IMR-90 (cell line): ENCODE measurements around the gene HYDIN. TPM values are rescaled to one million over a fixed set of nuclear protein-coding genes. Genes with fewer than 3 reads are reported as not detected.

Experiments
- ATAC-seq: fragments of 200-7000 bp; cut with Tn5 transposase; 2 replicates; pipeline ENCODE4 v1.9.1; 2020; ENCODE audit warnings: low read depth, mild to moderate bottlenecking, moderate library complexity
- BruUV-seq: library from RNA; stranded (reverse); fragments of 400-500 nt; replicated peaks from 2 replicates; lab custom pipeline; 2021; lab: Mats Ljungman, UMichigan
- CTCF ChIA-PET: fragments of 300-600 bp; formaldehyde crosslinking; extraction: SDS; loops from one replicate; lab custom pipeline; 2021; ENCODE audit warnings: antibody characterized with exemption; lab: Yijun Ruan, JAX
- POLR2A ChIA-PET: fragments of 300-600 bp; sonication (Branson Sonifier 250); formaldehyde crosslinking; loops from one replicate; lab custom pipeline; 2022; ENCODE audit warnings: antibody characterized with exemption; ENCODE audit not compliant: unreplicated experiment; lab: Charles Lee
- DNase-seq: peaks from one replicate; pipeline ENCODE4 v3.0.0; 2013
- H2AFZ ChIP-seq: replicated peaks from 2 replicates; pipeline ENCODE3; 2013; ENCODE audit warnings: low read length, mild to moderate bottlenecking; ENCODE audit not compliant: poor library complexity
- H2AK5ac ChIP-seq: 2 replicates; pipeline ENCODE4 v1.6.1; 2013; ENCODE audit warnings: low read depth, low read length, inconsistent platforms
- H2AK9ac ChIP-seq: replicated peaks from 2 replicates; pipeline ENCODE3; 2013; ENCODE audit warnings: mild to moderate bottlenecking, low read depth, low read length, moderate library complexity; ENCODE audit not compliant: poor library complexity
- H2BK120ac ChIP-seq: 2 replicates; pipeline ENCODE4 v1.6.1; 2013; ENCODE audit warnings: low read depth, low read length, inconsistent platforms
- H2BK15ac ChIP-seq: 3 replicates; pipeline ENCODE4 v1.6.1; 2013; ENCODE audit warnings: low read depth, low read length, inconsistent platforms
- H2BK20ac ChIP-seq: 2 replicates; pipeline ENCODE4 v1.6.1; 2013; ENCODE audit warnings: low read depth, mild to moderate bottlenecking, inconsistent platforms, low read length, moderate library complexity
- H2BK5ac ChIP-seq: 2 replicates; pipeline ENCODE4 v1.6.1; 2013; ENCODE audit warnings: mild to moderate bottlenecking, low read depth, low read length, inconsistent platforms; ENCODE audit not compliant: poor library complexity, severe bottlenecking
- H3K14ac ChIP-seq: replicated peaks from 2 replicates; pipeline ENCODE4 v1.6.1; 2013; ENCODE audit warnings: low read depth, low read length, inconsistent platforms
- H3K18ac ChIP-seq: 2 replicates; pipeline ENCODE4 v1.6.1; 2013; ENCODE audit warnings: low read depth, low read length, control low read depth
- H3K23ac ChIP-seq: 2 replicates; pipeline ENCODE4 v1.6.1; 2013; ENCODE audit warnings: low read depth, low read length, inconsistent platforms
- H3K27ac ChIP-seq: 2 replicates; pipeline ENCODE4 v1.5.1; 2013; ENCODE audit warnings: mild to moderate bottlenecking, control low read depth, low read length; ENCODE audit not compliant: insufficient read depth
- H3K27me3 ChIP-seq: 2 replicates; pipeline ENCODE4 v1.6.1; 2013; ENCODE audit warnings: low read length; ENCODE audit not compliant: control insufficient read depth, insufficient read depth
- H3K36me3 ChIP-seq: 2 replicates; pipeline ENCODE4 v1.6.1; 2013; ENCODE audit warnings: low read length, mixed read lengths; ENCODE audit not compliant: control insufficient read depth, insufficient read depth
- H3K4ac ChIP-seq: 2 replicates; pipeline ENCODE4 v1.6.1; 2013; ENCODE audit warnings: low read depth, low read length, inconsistent platforms
- H3K4me1 ChIP-seq: 2 replicates; pipeline ENCODE4 v1.6.1; 2013; ENCODE audit warnings: low read length, mixed read lengths; ENCODE audit not compliant: control insufficient read depth, insufficient read depth
- H3K4me2 ChIP-seq: 2 replicates; pipeline ENCODE4 v1.6.1; 2013; ENCODE audit warnings: low read depth, mild to moderate bottlenecking, control low read depth, low read length, moderate library complexity
- H3K4me3 ChIP-seq: 2 replicates; pipeline ENCODE4 v1.5.1; 2013; ENCODE audit warnings: low read depth, mild to moderate bottlenecking, control low read depth, low read length, moderate library complexity; ENCODE audit not compliant: insufficient read depth
- H3K56ac ChIP-seq: 2 replicates; pipeline ENCODE4 v1.6.1; 2013; ENCODE audit warnings: low read length, inconsistent platforms; ENCODE audit not compliant: insufficient read depth; ENCODE audit errors: extremely low read depth
- H3K79me1 ChIP-seq, 2 experiments: 2 replicates each; pipeline ENCODE4 v1.6.1; 2013; ENCODE audit warnings: low read length in 2 of 2, inconsistent platforms in 1 of 2, low read depth in 1 of 2
- H3K9ac ChIP-seq: 2 replicates; pipeline ENCODE4 v1.6.1; 2013; ENCODE audit warnings: low read depth, low read length, control low read depth
- H3K9me1 ChIP-seq: 2 replicates; pipeline ENCODE4 v1.6.1; 2013; ENCODE audit warnings: low read length, inconsistent platforms; ENCODE audit not compliant: insufficient read depth
- H3K9me3 ChIP-seq: 2 replicates; pipeline ENCODE4 v1.6.1; 2013; ENCODE audit warnings: low read length; ENCODE audit not compliant: control insufficient read depth, insufficient read depth
- H4K20me1 ChIP-seq: 2 replicates; pipeline ENCODE4 v1.6.1; 2013; ENCODE audit warnings: low read length, inconsistent platforms; ENCODE audit not compliant: insufficient read depth
- H4K5ac ChIP-seq: 2 replicates; pipeline ENCODE4 v1.6.1; 2013; ENCODE audit warnings: mild to moderate bottlenecking, low read depth, low read length, control low read depth
- H4K8ac ChIP-seq, 2 experiments: 2 replicates each; pipeline ENCODE4 v1.6.1; 2013; ENCODE audit warnings: low read depth in 2 of 2, low read length in 2 of 2, control low read depth in 1 of 2, inconsistent platforms in 1 of 2
- H4K91ac ChIP-seq: 2 replicates; pipeline ENCODE4 v1.6.1; 2013; ENCODE audit warnings: low read depth, low read length, inconsistent platforms; ENCODE audit not compliant: insufficient read depth
- BHLHE40 ChIP-seq: fragments of 150-350 bp; IDR thresholded peaks from 2 replicates; pipeline ENCODE4 v1.6.1; 2016; ENCODE audit warnings: mild to moderate bottlenecking, low read depth, low read length
- CEBPB ChIP-seq: IDR thresholded peaks from 2 replicates; pipeline ENCODE4 v1.6.1; 2012; ENCODE audit warnings: low read depth, low read length, improper control_type of control experiment
- CHD1 ChIP-seq: IDR thresholded peaks from 2 replicates; pipeline ENCODE4 v1.6.1; 2012; ENCODE audit warnings: low read depth, low read length, improper control_type of control experiment
- CTCF ChIP-seq: conservative IDR thresholded peaks from 2 replicates; pipeline ENCODE4 v1.5.1; 2012; ENCODE audit warnings: mild to moderate bottlenecking, low read depth, low read length, improper control_type of control experiment
- ELK1 ChIP-seq: fragments of 150-350 bp; IDR thresholded peaks from 2 replicates; pipeline ENCODE4 v1.6.1; 2016; ENCODE audit warnings: low read depth, mild to moderate bottlenecking, low read length, moderate library complexity, borderline replicate concordance
- FOS ChIP-seq: fragments of 150-350 bp; IDR thresholded peaks from 2 replicates; pipeline ENCODE4 v1.6.1; 2016; ENCODE audit warnings: low read depth, low read length
- MAFK ChIP-seq: IDR thresholded peaks from 2 replicates; pipeline ENCODE4 v1.6.1; 2012; ENCODE audit warnings: low read depth, low read length, improper control_type of control experiment
- MAZ ChIP-seq: IDR thresholded peaks from 2 replicates; pipeline ENCODE4 v1.6.1; 2012; ENCODE audit warnings: low read depth, mild to moderate bottlenecking, low read length, improper control_type of control experiment, moderate library complexity, borderline replicate concordance
- MXI1 ChIP-seq: IDR thresholded peaks from 2 replicates; pipeline ENCODE4 v1.6.1; 2012; ENCODE audit warnings: low read depth, mild to moderate bottlenecking, low read length, moderate library complexity, borderline replicate concordance
- NFE2L2 ChIP-seq: fragments of 150-350 bp; IDR thresholded peaks from 2 replicates; pipeline ENCODE4 v1.6.1; 2016; ENCODE audit warnings: low read depth, mild to moderate bottlenecking, low read length
- POLR2A ChIP-seq: IDR thresholded peaks from 2 replicates; pipeline ENCODE4 v1.6.1; 2012; ENCODE audit warnings: mild to moderate bottlenecking, low read depth, low read length
- RAD21 ChIP-seq: IDR thresholded peaks from 2 replicates; pipeline ENCODE4 v1.6.1; 2012; ENCODE audit warnings: low read length, improper control_type of control experiment
- RCOR1 ChIP-seq: IDR thresholded peaks from 2 replicates; pipeline ENCODE4 v1.6.1; 2012; ENCODE audit warnings: mild to moderate bottlenecking, low read length, improper control_type of control experiment; ENCODE audit not compliant: insufficient replicate concordance
- RFX5 ChIP-seq: IDR thresholded peaks from 2 replicates; pipeline ENCODE4 v1.8.0; 2012; ENCODE audit warnings: low read depth, mild to moderate bottlenecking, low read length, moderate library complexity
- USF2 ChIP-seq: fragments of 150-350 bp; IDR thresholded peaks from 2 replicates; pipeline ENCODE4 v1.6.1; 2017; ENCODE audit warnings: mild to moderate bottlenecking, antibody characterized with exemption, low read length, low read depth
- WGBS, 2 experiments: methylation state at CpG; one replicate each; pipeline versions ENCODE4 v1.1.5 to v1.1.7; 2013; ENCODE audit warnings: missing lambda C conversion rate in 2 of 2; ENCODE audit not compliant: insufficient read length in 1 of 2; ENCODE audit errors: extremely low coverage in 2 of 2; 5-methylcytosine and 5-hydroxymethylcytosine counted together
- dilution Hi-C: fragments of 300-500 bp; cut with HindIII; formaldehyde crosslinking; loops from one replicate; pipeline ENCODE4 v1.14.3; 2018; ENCODE audit warnings: low sequenced_read_pairs; ENCODE audit not compliant: unreplicated experiment
- in situ Hi-C: fragments of 300-500 bp; cut with MboI; formaldehyde crosslinking; loops from 3 replicates; pipeline ENCODE4 v1.14.3; 2019; ENCODE audit warnings: low sequenced_read_pairs, inconsistent platforms, mixed read lengths
- intact Hi-C: fragments of 100-400 bp; cut with micrococcal nuclease; formaldehyde crosslinking; loops from 2 replicates; pipeline ENCODE4 v1.10.0; 2022
- polyA plus RNA-seq, 3 experiments: library from polyadenylated mRNA; depleted of rRNA; stranded (reverse); fragments of >200 nt; gene quantifications; 2 replicates each; pipeline ENCODE4 v1.2.3, GENCODE V29; 2012; ENCODE audit warnings: low replicate concordance in 1 of 3
- total RNA-seq: library from RNA; depleted of rRNA; stranded (reverse); fragments of >200 nt; gene quantifications from 2 replicates; pipeline ENCODE4 v1.2.3, GENCODE V29; 2012

HYDIN gene
- total and polyA plus RNA-seq, 2 of the 4 experiments (the other 2 are of a cell fraction) = 0.18 to 0.27 TPM

- Histone ChIP-seq H4K5ac (no peak overlapping the region), H3K27ac (peak overlapping the region; percentile 46; the same call in 1 of the 2 replicates), H2BK15ac (no peak overlapping the region), H3K14ac (no peak overlapping the region), H2BK120ac (no peak overlapping the region), H2AK9ac (no peak overlapping the region), H3K79me1 (peaks cover 0 to 15% of the 10 kb centered on the region in 2 experiments; a peak in 2 of 4 replicates), H3K27me3 (no peaks in the 10 kb centered on the region), H2AFZ (no peak overlapping the region), H3K9me3 (peaks cover 2% of the 10 kb centered on the region; the same call in 1 of the 2 replicates), H3K36me3 (peaks cover 29% of the 10 kb centered on the region), H3K56ac (no peak overlapping the region), H2BK20ac (no peak overlapping the region), H3K4me1 (peaks cover 3% of the 10 kb centered on the region; the same call in 1 of the 2 replicates), H3K9ac (no peak overlapping the region), H2BK5ac (no peak overlapping the region), H3K9me1 (peaks cover 10% of the 10 kb centered on the region), H2AK5ac (peak overlapping the region; percentile 61), H3K4me3 (no peak overlapping the region), H4K8ac (no peak overlapping the region), H4K20me1 (peaks cover 9% of the 10 kb centered on the region; the same call in 1 of the 2 replicates), H3K4ac (no peak overlapping the region), H3K18ac (no peak overlapping the region), H4K91ac (no peak overlapping the region), H3K4me2 (no peak overlapping the region), H3K23ac (no peak overlapping the region)
- DNase-seq (no peak), ATAC-seq (no peak)
- no TSS peak for BruUV-seq
- 95% methylated on average over 8 of the region's 9 CpGs; no CpG with 5 or more reads in 1 of the 2 experiments for WGBS, 2 experiments
- intact Hi-C loops (loop anchor here (10.0 kb wide), 2 partner anchors 223 to 577 kb away; partner anchors contain the start of gene CALB2), in situ Hi-C loops (loop anchor here (10.0 to 25.0 kb wide), 3 partner anchors 243 to 710 kb away; partner anchors contain the start of genes CMTR2 and ZNF19), dilution Hi-C loops (no loop called here)
- POLR2A ChIA-PET = no interaction called here
- no peak for TF ChIP-seq MXI1
- TF ChIP-seq NFE2L2 = no peak
- TF ChIP-seq CTCF = no peak
- TF ChIP-seq FOS = no peak
- TF ChIP-seq BHLHE40 = no peak
- TF ChIP-seq MAFK = no peak
- TF ChIP-seq ELK1 = no peak
- no peak for TF ChIP-seq POLR2A
- no peak for TF ChIP-seq RAD21
- TF ChIP-seq USF2 = no peak
- no peak for TF ChIP-seq CEBPB
- no peak for TF ChIP-seq RCOR1
- no peak for TF ChIP-seq MAZ
- TF ChIP-seq RFX5 = no peak
- no peak for TF ChIP-seq CHD1
- CTCF ChIA-PET = no interaction called here
These were observed 453.0 kb downstream of the HYDIN start for GRCh38 chr16:70777496-70777895.
